Ovary (tissue), 3 donors: Measurements from ENCODE around the gene TTC33.
"Not testable (repeated sequence)": the region's sequence is repeated elsewhere in the genome, so short reads cannot be mapped to it uniquely, and the experiment has no call there.

ENCODE experiments used
- EP300 ChIP-seq: sonication (generic); formaldehyde crosslinking; IDR thresholded peaks from one replicate; pipeline ENCODE4 v1.6.1; 2017; ENCODE audit warnings: antibody characterized with exemption
- POLR2A ChIP-seq: fragments of 450-650 bp; IDR thresholded peaks from one replicate; pipeline ENCODE4 v1.6.1; 2017; ENCODE audit warnings: antibody characterized with exemption, mild to moderate bottlenecking, moderate library complexity
- TF ChIP-seq, protein P1 (sequence below), 3 donors: fragments of 450-650 bp in 2 of 3; fragments of 200-600 bp in 1 of 3; IDR thresholded peaks; one replicate each; pipeline versions ENCODE4 v1.5.1 to v1.8.0; 2016 to 2022; ENCODE audit warnings: antibody characterized with exemption in 3 of 3, mild to moderate bottlenecking in 1 of 3
- donor health status: DM: no; HTN: no; CAD: no.

GRCh38 chr5:40639531-40639930 is 116.2 kb downstream of the TTC33 start:
- TF ChIP-seq, protein P1, sequence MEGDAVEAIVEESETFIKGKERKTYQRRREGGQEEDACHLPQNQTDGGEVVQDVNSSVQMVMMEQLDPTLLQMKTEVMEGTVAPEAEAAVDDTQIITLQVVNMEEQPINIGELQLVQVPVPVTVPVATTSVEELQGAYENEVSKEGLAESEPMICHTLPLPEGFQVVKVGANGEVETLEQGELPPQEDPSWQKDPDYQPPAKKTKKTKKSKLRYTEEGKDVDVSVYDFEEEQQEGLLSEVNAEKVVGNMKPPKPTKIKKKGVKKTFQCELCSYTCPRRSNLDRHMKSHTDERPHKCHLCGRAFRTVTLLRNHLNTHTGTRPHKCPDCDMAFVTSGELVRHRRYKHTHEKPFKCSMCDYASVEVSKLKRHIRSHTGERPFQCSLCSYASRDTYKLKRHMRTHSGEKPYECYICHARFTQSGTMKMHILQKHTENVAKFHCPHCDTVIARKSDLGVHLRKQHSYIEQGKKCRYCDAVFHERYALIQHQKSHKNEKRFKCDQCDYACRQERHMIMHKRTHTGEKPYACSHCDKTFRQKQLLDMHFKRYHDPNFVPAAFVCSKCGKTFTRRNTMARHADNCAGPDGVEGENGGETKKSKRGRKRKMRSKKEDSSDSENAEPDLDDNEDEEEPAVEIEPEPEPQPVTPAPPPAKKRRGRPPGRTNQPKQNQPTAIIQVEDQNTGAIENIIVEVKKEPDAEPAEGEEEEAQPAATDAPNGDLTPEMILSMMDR (IDR thresholded peaks at IDR 0.05) = not testable (repeated sequence)
- not testable (repeated sequence) for TF ChIP-seq EP300, POLR2A
